AG04449 (cell line): ENCODE results near the gene TXLNG.

Experiments
- CTCF ChIA-PET: fragments of 350-600 bp; formaldehyde crosslinking; extraction: SDS; loops from one replicate; lab custom pipeline; 2021; ENCODE audit warnings: antibody characterized with exemption; lab: Yijun Ruan, JAX
- POLR2A ChIA-PET: fragments of 400-600, 350-600 bp; formaldehyde crosslinking; extraction: SDS; loops from one replicate; lab custom pipeline; 2020; ENCODE audit warnings: antibody characterized with exemption, inconsistent platforms; lab: Yijun Ruan, JAX
- DNase-seq: peaks from one replicate; pipeline ENCODE4 v3.0.0-alpha.2; 2010; ENCODE audit warnings: low read depth, low spot score
- H3K4me3 ChIP-seq: 2 replicates; pipeline ENCODE4 v1.5.1; 2011; ENCODE audit warnings: low read depth, mild to moderate bottlenecking, control low read depth, low read length
- CTCF ChIP-seq: IDR thresholded peaks from one replicate; pipeline ENCODE4 v1.5.1; 2011; ENCODE audit warnings: mild to moderate bottlenecking, moderate library complexity, low read length, control low read depth, inconsistent platforms; ENCODE audit not compliant: insufficient read depth; ENCODE audit errors: missing control alignments

Gene TXLNG

GRCh38 chrX:16862829-16863228, 76.6 kb downstream of the TXLNG start:
- H3K4me3 ChIP-seq: no peak overlapping the region
- no peak for TF ChIP-seq CTCF
- CTCF ChIA-PET: interaction anchor here (1.3 kb wide), 1 partner anchor 29 kb away, joined by 3 read pairs; no protein-coding TSS in a partner anchor
- POLR2A ChIA-PET: no interaction called here
- DNase-seq: no peak

- peak overlapping the region; percentile 73; the same call in 1 of the 2 replicates for H3K4me3 ChIP-seq
- CTCF ChIA-PET: interaction anchor here (1.9 to 2.5 kb wide), 2 partner anchors 15 to 31 kb away, joined by 4 to 13 read pairs; no protein-coding TSS in a partner anchor
- no peak for DNase-seq
- POLR2A ChIA-PET: no interaction called here
- no peak for TF ChIP-seq CTCF
Measured at GRCh38 chrX:16867947-16868346, 81.7 kb downstream of the TXLNG start.

- DNase-seq: no peak
- ChIA-PET POLR2A (no interaction called here), CTCF (no interaction called here)
- peak overlapping the region; percentile 73 for H3K4me3 ChIP-seq
- no peak for TF ChIP-seq CTCF
Measured at GRCh38 chrX:16868920-16869319, 82.7 kb downstream of the TXLNG start.

- no peak for TF ChIP-seq CTCF
- peak overlapping the region; percentile 73 for H3K4me3 ChIP-seq
- POLR2A ChIA-PET: interaction anchor here (1.0 kb wide), 1 partner anchor 867 kb away, joined by 3 read pairs; the partner anchor contains the start of gene SCML1
- no peak for DNase-seq
- CTCF ChIA-PET: interaction anchor here (1.0 kb wide), 1 partner anchor 14 kb away, joined by 4 read pairs; no protein-coding TSS in a partner anchor
Measured at GRCh38 chrX:16869393-16870094, 83.3 kb downstream of the TXLNG start.

GRCh38 chrX:16870095-16870861, 84.0 kb downstream of the TXLNG start, which contains the start of gene RBBP7:
RBBP7 (minus strand) TSS chrX:16870362; CDS start chrX:16870053, 309 bp downstream.
- no peak for TF ChIP-seq CTCF
- ChIA-PET POLR2A (interaction anchor here (1.0 to 1.7 kb wide), 2 partner anchors 13 to 867 kb away, joined by 3 to 7 read pairs; partner anchors contain the start of gene SCML1), CTCF (interaction anchor here (1.0 to 1.1 kb wide), 2 partner anchors 12 to 13 kb away, joined by 4 to 6 read pairs; no protein-coding TSS in a partner anchor)
- H3K4me3 ChIP-seq: peak within 1 kb of the TSS; percentile 73
- DNase-seq: peak; percentile 36
